Astrocyte of the spinal cord (primary cell): Measurements from ENCODE around the gene PVALEF.

Experiments used
- DNase-seq: peaks from one replicate; pipeline ENCODE4 v3.0.0; 2011; ENCODE audit warnings: low read depth, low spot score
- H3K4me3 ChIP-seq: 2 replicates; pipeline ENCODE4 v1.5.1; 2011; ENCODE audit warnings: low read depth, mild to moderate bottlenecking, low read length, moderate library complexity
- in situ Hi-C: cut with HindIII; loops from 2 replicates; pipeline ENCODE4 v1.10.0; 2017; ENCODE audit warnings: low sequenced_read_pairs
- TF ChIP-seq, protein P1 (sequence below): IDR thresholded peaks from 2 replicates; pipeline ENCODE4 v1.5.1; 2012; ENCODE audit warnings: low read depth, mild to moderate bottlenecking, low read length, inconsistent platforms

Gene PVALEF

DNA sequence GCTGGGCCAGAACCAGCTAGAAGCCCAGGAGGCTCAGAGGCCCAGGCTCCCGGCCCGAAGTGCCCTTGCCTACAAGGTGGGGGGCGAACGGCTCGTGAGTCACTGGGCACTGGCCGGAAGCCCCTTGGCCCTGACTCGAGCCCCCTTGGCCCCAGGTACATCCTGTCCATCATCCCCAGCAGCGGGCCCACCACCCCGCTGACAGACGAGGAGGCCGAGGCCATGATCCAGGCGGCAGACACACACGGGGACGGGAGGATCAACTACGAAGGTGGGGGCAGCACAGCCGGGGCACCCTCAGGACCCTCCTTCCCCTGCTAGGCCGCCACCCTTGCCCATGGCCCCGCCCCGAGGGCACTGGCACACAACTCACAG, 16.5 kb downstream of the PVALEF start:
- in situ Hi-C loops = no loop called here
- H3K4me3 ChIP-seq = no peak overlapping the region
- DNase-seq = no peak
- TF ChIP-seq, protein P1, sequence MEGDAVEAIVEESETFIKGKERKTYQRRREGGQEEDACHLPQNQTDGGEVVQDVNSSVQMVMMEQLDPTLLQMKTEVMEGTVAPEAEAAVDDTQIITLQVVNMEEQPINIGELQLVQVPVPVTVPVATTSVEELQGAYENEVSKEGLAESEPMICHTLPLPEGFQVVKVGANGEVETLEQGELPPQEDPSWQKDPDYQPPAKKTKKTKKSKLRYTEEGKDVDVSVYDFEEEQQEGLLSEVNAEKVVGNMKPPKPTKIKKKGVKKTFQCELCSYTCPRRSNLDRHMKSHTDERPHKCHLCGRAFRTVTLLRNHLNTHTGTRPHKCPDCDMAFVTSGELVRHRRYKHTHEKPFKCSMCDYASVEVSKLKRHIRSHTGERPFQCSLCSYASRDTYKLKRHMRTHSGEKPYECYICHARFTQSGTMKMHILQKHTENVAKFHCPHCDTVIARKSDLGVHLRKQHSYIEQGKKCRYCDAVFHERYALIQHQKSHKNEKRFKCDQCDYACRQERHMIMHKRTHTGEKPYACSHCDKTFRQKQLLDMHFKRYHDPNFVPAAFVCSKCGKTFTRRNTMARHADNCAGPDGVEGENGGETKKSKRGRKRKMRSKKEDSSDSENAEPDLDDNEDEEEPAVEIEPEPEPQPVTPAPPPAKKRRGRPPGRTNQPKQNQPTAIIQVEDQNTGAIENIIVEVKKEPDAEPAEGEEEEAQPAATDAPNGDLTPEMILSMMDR = no peak

DNA sequence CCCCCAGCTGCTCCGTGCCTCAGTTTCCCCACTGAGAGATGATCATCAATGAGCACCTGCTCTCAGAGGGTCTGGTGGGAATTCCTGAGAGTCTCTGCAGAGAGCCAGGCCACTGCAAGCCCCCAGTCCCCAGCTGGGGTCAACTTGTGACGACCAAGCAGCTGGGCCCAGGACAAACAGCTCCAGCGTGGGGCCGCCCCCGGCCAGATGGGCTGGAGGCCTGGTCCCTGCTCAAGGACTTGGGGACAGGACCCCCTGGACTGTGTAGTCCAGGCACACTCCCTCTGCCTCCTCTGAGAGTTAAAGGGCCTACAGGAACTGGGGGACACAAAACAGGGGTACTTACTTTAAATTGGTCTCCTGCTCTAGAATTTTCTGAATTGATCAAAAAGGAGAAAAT, 17.3 kb downstream of the PVALEF start:
- in situ Hi-C loops = no loop called here
- H3K4me3 ChIP-seq = no peak overlapping the region
- DNase-seq = no peak
- TF ChIP-seq, protein P1 = no peak

DNA sequence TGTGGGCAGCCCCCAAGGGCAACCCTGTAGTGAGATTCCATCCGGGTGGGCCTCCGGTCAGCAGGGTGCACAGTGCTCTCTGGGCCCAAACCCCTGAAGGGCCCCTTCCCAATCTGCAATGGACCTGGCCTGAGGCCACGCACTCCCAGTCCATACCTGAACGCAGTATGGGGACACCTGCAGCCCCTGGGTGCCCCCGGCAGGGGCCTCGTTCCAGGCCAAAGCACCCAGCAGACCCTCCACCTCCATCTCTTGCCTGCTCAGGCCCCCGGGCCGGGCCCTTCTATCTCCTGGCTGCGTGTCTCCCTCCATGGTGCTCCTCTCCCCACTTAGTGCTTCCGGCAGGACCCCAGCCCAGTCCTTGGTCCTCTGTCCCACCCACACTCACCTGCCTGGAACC, 18.0 kb downstream of the PVALEF start:
- H3K4me3 ChIP-seq = no peak overlapping the region
- in situ Hi-C loops = no loop called here
- TF ChIP-seq, protein P1 = no peak
- DNase-seq = no peak

DNA sequence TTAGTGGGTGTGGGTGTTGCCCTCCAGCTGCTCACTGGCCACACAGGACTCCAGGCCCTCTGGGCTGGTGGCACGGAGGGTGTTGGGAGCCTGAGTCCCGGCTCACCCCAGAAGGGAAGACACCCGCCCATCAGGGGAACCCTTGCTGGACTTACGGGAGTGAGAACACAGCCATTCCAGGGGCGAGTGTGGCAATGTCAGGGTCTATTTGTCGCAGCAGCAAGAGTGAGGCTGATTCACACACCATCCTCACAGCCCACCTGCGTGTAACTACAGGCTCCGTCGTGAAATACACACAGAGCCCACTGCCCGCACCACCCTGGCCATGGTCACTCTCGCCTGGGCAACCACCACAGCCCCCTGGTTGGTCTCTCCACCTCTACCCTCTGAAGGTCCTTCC, 18.5 kb downstream of the PVALEF start:
- in situ Hi-C loops = no loop called here
- no peak overlapping the region for H3K4me3 ChIP-seq
- TF ChIP-seq, protein P1 = no peak
- no peak for DNase-seq

DNA sequence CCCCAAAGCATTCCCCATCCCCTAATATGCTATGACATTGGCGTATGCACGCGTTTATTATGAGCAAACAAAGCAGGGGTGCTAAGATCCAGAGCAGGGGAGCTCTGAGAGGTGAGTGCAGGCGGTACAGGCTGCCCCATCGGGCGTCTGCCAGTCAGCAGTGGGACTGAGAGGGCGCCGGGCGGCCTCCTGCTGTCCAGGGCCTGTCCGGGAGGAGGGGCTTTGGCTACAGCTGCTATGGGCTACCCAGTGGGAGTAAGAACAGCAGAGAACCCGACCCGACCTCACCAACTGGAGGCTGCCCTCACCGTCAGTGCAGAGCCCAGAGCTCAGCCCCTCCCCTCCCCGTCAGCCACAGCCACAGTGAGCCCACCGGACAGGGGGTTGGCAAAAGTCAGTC, 19.2 kb downstream of the PVALEF start:
- TF ChIP-seq, protein P1 = no peak
- no peak for DNase-seq
- no peak overlapping the region for H3K4me3 ChIP-seq
- in situ Hi-C loops = no loop called here

DNA sequence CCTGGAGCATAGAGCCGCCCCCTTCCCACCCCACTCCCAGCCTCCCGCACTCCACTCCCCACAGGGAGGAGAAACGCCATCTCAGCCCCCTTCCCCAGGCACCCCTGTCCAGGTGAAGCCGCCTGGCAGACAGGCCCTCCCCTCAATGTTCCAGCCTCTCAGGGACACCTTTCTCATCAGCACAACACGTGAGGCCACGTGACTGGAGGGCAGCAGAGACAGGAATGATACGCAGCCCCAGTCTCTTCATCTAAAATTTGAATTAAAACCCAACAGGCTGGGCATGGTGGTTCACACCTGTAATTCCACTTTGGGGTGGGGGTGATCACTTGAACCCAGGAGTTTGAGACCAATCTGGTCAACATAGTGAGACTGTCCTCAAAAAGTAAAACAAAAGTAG, 20.9 kb downstream of the PVALEF start:
- DNase-seq = no peak
- no peak overlapping the region for H3K4me3 ChIP-seq
- TF ChIP-seq, protein P1 = no peak
- in situ Hi-C loops = no loop called here

DNA sequence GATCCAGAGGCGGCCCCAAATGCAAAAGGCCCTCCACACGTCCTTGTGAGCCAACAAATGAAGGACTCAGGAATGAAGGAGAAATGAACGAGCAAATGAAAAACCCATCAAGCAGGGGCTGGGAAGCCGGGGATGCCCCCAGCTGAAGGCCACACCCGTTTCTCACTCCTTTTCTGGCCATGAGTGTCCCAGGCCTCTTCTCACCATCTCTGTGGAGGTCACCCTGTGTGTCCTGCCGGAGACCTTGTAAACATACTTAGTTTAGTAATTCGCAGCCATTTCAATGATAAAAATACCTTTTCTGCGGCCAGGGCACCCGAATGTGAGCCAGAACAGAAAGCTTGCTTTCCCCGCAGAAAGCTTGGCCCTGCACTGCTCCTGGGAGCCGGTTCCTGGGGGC, 21.8 kb downstream of the PVALEF start:
- no peak for DNase-seq
- H3K4me3 ChIP-seq = no peak overlapping the region
- TF ChIP-seq, protein P1 = no peak
- in situ Hi-C loops = no loop called here
